Cerebellar cortex (tissue), 1 donor: ENCODE measurements around the gene BAG5.
"Not testable (repeated sequence)": the region's sequence is repeated elsewhere in the genome, so short reads cannot be mapped to it uniquely, and the experiment has no call there.

ENCODE experiments used
- DNase-seq: peaks from one replicate; pipeline ENCODE4 v3.0.0-alpha.2; 2015; ENCODE audit warnings: low spot score

Gene BAG5

DNA sequence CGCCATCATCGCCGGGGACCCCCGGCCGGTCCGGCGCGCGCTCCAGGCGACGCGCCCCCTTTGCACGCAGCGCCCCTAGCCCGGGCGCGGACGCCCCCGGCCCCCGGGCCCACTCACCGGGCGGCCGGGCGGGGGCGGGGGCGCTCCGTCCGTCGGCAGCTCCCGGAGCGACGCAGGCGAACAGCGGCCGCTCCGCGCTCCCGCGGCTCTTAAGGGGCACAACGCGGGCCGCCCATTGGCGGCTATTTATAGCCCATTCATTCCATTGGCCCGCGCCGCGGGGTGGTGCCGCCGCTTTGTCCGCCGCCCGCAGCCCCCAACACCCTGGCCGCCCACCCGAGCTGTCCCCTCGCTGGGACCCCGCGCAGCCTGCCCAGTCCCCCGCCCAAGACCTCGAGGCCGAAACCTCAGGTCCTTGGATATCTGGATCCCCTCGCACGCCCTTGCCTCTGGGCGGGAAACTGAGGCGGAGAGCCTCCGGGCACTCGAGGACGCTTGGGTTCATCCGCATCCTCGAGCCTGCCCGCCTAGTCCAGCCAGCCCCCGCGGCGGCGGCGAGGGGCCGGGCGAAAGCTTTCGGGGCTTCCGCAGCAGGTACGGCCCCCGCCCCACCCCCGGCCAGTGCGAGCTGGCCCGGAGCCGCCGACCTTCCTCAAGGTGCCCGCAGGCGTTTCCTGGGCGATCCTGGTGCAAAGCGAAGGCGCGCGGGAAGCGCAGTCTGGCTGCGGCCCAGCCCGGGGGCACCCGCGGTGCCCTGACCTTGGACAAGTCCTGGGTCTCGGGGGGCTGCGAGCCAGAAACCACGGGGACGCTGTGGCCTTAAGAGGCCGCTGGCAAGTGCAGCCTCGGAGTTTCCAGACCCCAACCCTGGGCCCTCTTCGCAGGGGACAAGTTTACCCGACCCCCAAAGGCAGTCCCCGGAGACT lies 39.5 kb downstream of the BAG5 start, which contains the start of gene CKB:
TSS of gene CKB (minus strand) at position 182 of the 926 bp plus-strand sequence. CDS start 337 bp downstream, outside the sequence.
- peak; percentile 87 for DNase-seq

DNA sequence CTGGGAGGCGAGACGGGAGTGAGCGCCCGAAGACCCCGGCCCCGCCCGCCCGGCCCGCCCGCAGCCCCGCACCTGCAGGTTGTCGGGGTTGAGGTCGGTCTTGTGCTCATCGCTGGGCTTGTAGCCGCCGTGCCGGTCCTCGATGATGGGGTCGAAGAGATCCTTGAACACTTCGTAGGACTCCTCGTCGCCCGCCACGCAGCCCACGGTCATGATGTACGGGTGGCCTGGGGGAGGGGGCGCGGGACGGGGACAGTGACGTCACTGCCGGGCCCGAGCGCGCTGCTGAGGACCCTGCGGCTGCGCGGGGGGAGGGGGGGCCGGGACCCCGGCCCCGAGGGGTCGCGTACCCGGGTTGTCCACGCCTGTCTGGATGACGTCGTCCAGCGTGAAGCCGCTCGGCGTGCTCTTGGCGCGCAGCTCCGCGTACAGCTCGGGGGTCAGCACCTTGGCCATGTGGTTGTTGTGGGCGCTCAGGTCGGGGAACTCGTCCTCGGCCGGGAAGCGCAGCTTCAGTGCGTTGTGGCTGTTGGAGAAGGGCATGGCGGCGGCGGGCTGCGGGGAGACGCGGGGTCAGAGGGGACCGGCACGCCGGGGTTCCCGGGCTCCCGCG lies 40.4 kb downstream of the BAG5 start:
- DNase-seq, result no peak

DNA sequence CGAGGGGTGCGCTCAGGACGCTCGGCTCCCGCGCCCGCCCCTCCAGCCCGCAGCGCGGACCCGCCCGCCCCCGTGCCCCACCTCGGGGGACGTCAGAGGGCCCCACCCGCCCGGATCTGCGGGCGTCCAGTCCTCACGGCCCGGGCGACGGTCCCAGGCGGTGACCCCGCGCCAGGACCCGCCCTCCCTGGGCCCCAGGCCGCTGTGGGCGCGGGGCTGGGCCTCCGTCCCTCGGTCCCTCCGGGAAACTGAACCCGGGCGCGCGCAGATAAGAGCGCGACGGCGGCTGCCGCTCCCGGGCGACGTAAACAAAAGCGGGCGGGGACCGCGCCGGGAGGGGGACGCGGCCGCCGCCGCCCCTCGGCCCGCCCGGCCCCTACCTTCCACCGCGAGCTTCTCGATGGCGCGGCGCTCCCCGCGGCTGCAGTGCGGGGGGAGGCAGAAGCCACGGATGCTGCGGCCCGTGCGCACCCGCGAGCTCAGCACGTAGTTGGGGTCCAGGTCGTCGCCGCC lies 41.0 kb downstream of the BAG5 start:
- DNase-seq, result no peak

DNA sequence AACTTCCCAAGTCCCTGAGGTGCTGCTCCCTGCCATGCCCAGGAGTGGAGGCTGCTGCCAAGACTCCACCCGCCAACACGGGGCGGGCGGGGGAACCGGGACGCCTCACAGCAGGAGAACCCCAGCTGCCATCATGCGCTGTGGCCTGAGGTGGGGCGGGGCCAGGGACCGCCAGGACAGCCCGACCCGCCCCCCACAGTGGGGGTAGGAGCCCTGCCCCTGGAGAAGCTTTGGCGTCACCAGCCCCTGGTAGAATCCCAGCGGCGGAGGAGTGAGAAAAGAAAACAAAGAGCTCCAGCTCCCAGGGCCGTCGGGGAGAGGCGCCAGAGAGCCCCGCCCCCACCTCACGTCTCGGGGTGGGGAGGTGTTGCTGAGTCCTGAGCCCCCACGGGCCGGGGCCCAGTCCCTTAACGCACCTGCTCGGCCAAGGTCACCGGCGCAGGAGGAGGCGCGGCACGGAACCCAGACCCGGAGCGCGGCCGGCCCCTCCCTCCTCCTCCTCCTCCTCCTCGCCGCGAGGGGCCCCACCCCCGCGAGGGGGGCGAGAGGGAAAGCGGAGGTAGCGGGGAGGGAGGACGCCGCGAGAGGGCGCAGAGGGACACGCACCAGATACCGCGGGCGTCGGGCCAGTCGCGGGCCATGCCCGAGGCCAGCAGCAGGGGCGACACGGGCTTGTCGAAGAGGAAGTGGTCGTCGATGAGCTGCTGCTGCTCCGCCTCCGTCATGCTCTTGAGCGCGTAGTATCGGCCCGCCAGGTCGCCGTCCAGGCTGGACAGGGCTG lies 41.6 kb downstream of the BAG5 start:
- peak; percentile 69 for DNase-seq

DNA sequence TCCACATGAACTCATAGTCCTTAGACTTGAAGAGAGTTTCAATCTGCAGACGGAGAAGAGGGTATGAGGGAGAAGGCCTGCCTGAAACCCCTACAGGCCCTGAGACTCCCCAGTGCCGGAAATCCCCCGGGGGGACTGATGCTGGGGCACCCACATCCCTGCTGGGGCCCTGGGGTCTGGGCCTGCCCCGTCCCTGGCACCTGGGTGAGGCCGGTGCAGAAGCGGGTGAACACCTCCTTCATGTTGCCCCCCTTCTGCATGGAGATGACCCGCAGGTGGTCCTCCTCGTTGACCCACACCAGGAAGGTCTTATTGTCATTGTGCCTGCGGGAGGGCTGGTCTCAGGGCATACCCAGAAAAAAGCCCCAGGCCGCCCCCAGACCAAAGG lies 42.2 kb downstream of the BAG5 start:
- no peak for DNase-seq

DNA sequence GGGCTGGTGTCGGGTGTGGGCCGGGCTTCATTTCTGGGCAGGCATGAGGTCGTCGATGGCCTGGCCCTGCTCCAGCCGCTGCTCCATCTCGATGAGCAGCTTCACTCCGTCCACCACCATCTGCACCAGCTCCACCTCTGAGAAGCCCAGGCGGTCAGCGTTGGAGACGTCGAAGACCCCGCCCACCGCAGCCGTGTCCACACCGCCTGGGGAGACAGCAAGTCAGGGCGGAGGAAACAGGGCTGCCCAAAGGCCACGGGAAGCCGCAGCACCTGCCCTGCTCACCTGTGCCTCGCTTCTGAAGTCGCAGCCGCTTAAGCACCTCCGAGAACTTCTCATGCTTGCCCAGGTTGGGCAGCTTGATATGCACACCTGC lies 42.6 kb downstream of the BAG5 start:
- DNase-seq, result peak; percentile 46

DNA sequence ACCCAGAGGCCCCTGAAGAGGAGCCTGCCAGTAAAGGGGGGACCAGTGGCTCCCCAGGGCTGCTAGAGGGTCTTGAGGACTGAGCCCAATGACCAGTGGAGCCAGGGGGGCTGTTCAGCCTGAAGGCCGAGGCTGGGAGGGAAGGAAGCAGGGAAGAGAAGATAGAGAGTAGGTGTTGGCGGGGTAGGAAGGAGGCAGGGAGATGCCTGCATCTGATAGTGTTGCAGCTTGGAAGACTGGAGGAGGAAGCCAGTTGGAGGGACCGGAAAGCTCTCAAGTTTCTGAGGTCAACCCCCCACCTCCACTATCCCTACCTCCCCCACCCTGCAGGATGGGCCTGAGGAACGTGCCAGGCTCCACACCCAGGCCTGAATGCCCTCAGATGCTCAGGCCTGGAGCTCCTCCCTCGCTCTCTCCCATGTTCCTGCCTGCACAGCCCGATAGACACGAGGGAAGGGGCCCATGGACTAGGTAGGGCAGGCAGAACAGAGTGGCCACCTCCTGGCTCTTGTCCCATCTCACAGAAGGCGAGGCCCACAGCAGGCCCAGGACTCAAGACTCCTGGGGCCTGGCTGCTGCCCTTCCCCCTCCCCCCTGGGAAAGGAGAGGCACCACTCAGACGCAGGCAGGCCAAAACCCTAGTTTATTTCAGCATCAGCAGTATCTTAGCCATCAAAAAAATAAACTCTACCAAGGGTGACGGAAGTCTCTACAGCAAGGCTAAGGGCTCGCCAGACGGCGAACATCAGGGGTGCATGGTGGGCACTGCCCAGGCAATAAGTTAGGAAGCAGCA lies 43.2 kb downstream of the BAG5 start:
- DNase-seq, result peak; percentile 72

DNA sequence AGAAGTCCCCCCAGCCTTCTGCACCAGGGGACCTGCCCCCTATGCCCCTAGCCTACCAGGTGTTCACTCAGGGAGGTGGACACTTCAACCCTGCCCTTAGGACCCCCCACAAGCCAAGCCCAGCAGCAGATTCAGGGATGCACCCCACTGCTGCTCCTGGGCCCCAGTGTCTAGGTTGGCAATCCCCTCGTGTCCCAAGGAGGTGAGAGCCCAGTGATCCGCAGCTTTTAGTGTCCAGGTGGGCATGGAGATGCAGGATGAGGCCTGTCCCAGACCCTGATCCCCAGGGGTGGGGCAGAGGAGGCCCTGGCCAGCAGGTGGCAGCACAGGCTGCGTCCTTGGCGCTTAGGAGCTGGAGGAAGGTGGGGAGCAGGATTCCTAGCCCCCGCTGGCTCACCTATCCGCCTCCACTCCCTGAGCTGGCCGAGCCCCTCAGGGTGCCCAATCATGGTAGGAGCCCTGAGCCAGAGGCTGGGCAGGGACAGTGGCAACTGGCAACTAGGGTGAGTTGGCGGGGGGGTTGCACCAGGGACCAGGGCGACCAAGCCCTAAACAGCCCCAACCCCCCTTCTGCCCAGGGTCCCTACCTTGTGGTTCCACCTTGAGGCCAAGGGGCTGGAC lies 43.9 kb downstream of the BAG5 start:
- DNase-seq, result peak; percentile 73

DNA sequence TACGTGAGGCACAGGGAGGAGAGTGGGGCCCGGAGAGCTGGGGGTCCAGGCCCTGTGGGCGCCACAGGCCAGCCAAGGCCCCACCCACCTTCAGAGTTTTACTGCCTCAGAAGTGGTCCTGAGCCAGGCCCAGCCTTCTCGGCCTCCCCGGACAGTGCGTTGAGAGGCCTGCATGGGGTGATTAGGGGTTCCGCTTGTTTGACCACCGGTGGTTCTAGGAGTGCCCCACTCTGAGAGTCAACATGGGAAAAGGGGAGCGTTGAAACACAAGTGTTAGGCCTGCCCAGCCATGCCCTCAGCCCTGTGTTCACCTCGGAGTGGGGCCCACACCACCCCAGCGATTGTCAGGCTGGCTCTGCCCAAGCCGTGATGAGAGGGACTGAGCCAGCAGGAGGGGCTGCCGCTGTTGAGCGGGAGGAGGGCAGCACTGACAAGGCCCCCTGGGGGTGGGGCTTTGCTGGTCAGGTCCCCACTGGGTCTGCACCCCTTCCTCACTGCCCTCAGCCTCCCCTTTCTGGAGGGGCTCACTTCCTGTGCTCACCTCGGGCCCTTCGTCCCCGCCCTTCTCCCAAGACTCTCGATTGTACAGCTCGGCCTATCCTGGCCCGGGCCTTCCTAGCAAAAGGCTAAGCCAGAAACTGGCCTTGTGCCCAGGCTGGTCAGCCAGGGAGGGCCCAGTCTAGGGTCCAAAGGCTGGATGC lies 44.6 kb downstream of the BAG5 start:
- peak; percentile 54 for DNase-seq

DNA sequence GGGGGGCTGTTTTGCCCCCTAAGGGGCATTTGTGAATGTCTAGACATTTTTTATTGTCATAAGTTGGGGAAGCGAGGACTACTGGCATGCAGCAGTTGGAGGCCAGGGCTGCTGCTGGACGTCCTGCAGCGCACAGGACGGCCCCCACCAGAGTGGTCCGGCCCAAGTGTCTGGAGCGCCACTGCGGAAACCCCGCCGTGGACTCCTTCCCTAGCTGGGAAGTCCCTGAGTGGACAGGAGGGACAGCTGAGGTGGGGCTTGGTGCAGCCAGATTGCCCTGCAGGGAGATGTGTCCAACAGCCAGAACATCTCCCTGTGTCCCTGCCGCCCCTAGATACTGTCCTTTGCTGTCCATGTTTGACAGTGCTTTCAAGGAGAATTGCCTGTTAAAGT lies 45.3 kb downstream of the BAG5 start:
- no peak for DNase-seq

DNA sequence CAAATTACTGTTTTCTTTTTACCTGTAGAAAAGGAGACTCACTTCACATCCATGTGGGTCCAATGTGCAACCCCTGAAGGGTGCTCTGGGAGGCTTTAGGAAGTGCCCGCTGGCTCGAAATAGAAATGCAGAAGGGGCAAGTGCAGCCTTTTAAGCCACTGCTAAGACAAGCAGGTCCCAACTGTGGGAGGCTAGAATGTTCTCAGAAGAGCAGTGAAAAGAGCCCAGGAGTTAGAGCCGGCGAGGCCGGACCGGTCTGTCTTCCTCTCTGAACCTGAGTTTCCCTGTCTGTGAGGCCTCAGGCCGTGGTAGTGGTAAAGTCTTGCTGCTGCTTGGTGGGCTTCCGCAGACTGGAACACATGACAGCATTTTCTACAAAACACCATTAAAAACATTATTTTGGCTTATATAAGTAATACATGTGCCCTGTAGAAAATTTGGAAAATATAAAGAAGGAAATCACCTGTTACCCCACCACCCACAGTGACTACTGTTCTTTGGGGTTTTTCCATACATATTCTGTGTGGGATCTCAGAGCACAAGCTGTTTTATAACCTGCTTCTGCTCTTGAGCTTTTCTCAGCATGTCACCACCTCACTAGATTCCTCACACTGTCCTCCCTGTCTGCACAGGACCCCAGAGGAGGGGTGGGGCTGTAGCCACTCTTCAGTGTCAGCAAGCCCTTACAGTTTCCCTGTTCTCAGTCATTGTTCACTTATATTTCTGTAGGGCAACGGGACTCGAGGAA lies 45.9 kb downstream of the BAG5 start:
- peak; percentile 54 for DNase-seq

DNA sequence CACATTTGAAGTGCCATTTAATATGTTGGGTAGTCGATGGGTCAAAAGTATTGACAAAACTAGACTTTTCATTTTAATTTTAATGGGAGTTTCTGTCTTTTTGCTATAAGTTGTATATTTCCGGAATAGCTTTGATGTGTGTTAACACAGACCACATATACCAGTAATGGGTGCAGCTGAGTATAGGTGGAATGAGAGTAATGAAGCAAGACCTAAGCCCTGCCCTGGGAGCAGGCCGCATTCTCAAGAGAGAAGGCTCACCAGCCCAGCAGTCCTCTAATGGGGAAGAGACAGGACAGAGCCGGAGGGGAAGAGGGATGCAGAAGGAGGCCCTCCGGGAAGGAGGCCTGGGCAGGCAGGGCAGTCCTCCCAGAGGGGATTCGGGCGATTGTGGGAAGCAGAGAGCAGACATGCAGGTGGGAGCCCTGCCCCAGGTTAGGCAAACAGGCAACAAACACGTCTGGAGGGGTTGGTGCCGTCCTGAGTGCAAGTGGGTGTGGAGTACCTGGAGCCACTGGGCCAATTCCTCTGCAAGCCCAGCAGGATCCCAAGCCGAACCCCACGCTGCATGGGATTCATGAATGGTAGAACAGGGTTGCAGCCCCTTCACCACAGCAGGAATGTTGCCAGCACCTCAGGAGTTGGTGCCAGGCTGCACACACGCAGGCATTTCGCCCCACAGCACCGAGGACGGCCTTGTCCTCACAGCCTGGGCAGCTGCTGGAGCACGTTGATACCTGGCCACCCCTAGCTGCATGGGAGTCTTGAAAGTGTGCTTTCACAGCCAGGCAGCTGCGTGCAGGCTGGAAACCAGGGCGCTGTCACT lies 47.6 kb downstream of the BAG5 start:
- no peak for DNase-seq

DNA sequence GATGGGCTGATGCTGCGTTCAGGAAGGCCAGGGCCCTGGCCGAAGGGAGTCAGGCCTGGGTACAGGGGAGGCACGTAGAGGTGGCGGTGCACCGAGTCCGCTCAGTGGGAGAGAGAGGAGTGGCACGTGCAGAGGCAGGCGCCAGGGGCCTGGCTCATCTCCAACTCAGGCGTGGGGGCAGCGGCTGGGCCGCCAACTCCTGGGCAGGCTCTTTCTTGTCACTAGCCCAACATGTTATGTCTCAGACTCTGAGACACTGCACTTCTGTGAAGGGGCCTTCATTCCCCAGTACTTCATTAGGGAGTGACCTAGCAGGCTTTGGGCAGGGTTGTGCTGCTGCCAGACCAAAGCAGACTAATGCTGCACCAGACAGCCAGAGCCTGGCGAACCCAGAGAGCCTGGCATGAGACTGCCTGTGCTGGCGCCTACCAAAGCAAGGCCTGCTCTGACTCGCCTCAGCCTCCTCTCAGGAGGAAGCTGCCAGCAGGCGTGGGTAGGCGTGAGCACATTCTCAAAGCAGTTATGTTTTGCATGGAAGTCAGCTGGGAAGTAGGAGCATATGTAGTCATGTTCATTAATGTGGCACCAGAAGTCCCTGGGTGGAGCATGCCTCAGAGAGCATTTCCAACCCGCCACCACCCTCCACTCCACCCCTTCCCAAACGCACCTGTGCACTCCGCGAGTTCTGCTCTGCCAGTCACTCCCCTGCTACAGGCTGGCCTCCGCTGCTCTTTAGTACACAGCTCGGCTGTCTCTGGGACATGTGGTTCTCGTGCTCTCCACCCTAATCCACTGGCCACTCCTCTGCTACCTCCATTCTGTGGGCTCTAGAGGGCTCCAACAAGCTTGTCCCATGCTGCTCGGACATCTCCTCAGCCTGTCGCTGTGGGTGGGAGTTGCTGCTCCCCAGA lies 49.5 kb downstream of the BAG5 start:
- DNase-seq, result peak; percentile 84

DNA sequence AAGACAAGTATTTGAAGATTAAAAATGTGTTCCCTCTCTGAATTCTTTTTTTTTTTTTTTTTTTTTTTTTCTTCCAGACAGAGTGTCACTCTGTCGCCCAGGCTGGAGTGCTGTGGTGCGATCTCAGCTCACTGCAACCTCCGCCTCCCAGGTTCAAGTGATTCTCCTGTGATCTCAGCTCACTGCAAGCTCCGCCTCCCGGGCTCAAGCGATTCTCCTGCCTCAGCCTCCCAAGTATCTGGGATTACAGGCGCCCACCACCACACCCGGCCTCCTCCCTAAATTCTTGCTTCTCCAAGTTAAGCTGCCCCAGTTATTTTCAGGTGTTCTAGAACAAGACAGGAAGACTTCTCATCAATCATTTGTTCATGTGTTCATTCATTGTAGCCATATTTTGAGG lies 50.3 kb downstream of the BAG5 start:
- DNase-seq, result not testable (repeated sequence)

DNA sequence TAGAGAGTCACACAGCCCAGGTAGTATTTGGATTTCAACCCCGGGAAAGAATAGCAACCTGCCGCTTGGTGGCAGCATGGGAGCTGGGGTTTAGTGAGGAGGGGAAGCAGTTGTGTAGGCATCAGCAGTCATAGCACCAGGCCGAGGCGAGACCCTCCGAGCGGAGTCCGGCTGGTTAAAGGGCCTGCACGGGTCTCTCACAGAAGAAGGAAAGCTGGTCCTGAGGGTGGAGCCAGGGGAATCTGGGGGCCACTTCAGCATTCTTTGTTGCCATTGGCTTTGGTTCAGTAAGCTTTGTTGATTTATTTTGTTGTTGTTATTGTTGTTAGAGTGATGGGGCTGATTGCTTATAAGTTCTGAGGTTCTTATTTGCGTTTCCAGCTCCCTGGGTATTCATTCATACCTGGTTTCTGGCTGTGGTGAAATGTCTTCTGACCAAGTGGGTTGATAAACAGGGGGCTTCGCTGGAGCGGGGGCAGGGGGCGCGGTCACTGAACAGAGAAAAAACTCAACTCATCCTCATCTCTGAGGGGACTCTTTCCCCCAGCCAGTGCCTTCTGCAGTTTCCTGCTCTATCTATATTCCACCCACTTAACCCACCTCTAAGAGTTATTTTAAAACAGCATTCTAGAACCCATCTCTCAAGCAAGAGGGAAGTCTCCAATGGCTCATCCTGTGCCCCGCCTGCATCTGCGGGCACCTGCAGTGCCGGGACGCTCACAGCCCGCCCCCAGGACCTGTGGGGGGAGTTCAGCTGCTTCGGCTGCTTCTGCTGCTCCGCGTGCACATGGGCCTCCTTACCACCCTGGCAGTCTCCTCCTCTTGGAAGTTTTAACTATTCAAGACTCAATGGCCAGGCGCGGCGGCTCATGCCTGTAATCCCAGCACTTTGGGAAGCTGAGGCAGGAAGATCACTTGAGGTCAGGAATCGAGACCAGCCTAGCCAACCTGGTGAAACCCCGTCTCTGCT lies 51.4 kb downstream of the BAG5 start:
- no peak for DNase-seq

DNA sequence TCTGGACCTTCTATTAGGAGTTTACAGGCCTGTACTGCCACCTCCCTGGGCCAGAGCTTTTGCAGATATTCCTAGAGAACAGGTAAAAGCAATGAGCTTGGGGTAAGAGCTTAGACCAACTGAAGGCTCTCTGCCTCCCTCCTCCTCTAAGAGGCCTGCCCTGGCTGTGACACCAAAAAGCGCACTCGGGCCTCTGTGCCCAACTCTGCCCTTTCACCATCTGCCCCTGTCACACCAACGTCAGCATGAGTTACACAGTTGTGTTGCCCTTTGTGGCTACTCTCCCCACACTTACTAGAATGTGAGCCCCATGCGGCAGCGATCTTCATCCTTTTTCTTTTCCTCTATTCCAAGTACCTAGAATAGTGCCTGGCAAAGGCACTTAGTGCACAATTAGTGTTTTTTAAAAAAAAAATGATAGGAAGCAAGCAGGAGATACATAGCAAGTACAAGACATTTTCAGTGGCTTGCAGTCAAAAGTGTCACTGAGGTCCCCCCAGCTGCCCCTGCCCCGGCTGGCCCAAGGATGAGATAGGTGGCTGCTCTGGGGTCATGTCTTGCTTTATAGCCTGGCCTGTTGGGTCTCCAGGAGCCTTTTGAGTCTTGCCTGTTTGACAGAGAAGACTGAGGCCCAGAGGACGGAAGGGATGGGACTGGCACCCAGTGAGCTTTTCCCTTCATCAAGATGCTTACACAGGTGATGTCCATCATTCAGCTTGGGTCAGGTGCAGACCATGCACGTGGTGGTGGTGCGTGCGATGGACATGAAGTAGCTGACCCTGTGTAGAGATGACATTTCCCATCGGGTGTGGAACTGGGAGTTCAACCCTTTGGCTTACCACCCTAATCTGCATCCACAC lies 52.4 kb downstream of the BAG5 start:
- DNase-seq, result no peak
